HL-60/S4 treated with retinoic acid at 250 ng/mL for 4 days and 3 days (cell line): ENCODE results near the gene OSBPL1A.

Source experiments
- in situ Hi-C: fragments of 300-500 bp; cut with MboI; formaldehyde crosslinking; loops from 2 replicates; pipeline ENCODE4 v1.7.0; 2022; ENCODE audit warnings: low sequenced_read_pairs

The OSBPL1A gene

DNA sequence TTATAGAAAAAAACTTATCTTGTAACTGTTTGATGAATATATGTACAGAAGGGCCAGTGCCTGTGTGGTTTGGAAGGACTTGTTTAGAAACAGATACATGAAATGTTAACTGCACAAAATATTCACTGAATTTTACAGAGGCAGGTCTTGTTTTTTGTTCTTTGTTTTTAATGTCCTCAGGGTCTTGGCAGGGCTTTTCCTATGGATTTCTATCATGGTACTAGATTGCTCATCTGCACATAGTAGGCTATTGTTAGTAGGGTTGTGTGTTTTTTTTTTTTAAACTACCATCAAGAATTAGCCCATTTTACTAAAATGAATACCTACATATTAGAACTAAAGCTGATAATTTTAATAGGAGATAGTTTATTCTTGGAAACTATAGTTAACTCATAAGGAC is 255.2 kb downstream of the OSBPL1A start:
- in situ Hi-C loops = no loop called here

DNA sequence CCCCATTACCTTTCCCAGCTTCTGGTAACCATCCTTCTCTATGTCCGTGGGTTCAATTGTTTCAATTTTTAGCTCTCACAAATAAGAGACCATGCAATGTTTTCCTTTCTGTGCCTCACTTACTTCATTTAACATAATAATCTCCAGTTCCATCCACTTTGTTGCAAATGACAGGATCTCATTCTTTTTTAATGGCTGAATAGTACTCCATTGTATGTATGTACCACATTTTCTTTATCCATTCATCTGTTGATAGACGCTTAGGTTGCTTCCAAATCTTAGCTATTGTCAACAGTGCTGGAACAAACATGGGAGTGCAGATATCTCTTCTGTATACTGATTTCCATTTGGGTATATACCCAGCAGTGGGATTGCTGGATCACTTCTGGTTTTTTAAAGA is 256.9 kb downstream of the OSBPL1A start:
- in situ Hi-C loops = no loop called here

DNA sequence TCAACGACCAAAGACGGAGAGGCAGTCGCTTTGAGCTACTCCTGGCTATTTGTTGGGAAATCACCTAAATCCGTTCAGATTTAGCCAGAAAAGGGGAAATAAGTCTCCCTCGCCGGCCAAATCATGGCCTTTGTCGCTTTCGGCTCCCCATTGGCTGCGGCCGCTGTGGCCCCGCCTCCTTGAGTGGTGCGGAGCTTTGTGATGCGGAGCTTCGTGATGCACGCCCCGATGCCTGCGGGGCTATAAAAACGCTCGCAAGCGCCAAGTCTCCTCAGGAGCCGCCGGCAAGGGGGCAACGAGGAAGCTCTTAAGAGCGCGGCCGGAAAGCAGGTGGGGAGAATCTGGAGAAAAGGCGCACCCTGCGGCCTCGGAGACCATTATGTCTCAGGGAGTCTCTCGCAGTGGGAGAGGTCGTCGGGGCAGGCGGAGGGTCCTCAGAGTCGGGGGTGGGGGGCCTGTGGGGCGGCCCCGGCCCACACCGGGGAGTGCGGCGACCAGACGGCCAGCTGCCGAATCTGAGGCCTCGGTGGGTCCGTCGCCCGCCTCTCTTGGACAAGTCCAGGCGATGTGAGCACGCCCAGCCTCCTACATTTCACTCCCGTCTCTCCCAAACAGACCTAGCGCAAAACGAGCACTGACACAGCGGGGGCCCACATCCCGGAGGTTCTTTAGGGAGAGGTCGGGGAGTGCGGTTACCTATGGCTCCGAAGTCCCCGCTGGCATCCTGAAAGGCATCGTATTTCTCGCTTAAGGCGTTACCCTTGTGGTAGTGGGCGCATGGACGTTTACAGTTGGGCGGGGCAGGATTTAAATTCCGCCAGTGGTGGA is 258.6 kb downstream of the OSBPL1A start, which contains the start of gene CABYR:
TSS of gene CABYR (plus strand) at position 274 of the 828 bp plus-strand sequence. CDS start 4,053 bp downstream, outside the sequence.
- in situ Hi-C loops = no loop called here

DNA sequence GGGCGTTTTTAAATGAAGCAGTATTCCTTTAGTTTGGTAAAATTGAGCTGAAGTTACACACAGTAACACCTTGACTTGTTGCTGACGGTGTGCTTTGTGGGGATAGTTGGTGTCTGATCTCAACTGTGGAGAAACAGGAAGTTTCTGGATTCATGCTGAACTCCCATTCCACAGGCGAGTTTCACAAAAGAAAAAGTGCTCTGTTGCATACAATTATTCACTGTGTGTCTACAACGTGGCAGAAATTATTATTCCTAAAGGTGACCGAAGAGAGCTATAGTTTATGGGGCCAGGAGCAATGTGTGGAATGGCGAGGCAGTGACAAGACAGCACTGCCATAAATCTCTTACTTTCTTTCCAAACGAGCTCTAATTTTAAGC is 259.2 kb downstream of the OSBPL1A start:
- in situ Hi-C loops = no loop called here

DNA sequence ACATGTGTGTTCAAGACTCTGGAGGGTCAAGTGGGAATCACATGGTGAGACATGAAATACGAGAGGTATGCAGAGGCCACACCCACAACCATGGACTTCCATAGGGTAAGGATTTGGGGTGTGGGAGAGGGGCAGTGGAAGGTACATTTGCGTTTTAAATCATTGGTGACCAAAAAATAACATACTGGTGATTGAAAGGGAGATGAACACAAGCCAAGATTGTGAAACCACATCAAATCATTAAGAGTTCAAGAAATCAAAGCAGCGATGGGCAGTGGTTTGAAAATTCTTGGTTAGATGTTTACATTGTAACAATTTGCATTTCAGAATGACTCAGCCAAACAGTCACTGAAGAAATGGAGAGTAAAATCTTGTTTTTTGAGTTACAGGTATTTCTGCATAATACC is 260.7 kb downstream of the OSBPL1A start:
- in situ Hi-C loops = no loop called here

DNA sequence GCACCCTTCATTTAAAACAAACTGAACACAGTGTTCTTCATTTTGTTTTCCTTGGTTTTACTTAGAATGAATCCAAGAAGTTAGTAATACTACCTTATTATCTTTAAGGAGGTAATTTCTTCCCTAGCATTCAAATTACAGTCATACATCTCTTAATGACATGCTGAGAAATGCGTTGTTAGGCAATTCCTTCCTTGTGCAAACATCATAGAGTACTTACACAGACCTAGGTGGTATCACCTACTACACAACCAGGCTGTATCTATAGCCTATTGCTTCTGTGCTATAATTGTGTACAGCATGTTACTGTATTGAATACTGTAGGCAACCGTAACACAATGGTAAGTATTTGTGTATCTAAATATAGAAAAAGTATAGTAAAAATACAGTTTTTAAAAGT is 267.1 kb downstream of the OSBPL1A start:
- in situ Hi-C loops = no loop called here

DNA sequence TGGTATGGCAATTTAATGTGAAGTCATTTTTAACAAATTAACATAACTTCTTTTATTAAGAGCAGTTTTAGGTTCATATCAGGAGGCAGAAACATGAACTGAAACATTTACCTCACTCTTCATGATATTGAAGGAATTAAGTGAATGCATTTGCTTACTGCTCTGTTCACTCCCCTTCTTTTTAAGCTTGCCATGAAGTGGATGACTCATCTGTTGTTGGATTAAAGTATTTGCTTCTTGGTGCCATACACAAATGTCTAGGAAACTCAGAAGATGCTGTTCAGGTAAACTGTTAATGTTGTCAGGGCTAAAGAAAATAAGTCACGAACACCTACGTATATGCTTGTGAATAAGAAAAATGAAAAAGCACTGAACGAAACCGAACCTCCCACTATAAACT is 268.9 kb downstream of the OSBPL1A start:
- in situ Hi-C loops = no loop called here

DNA sequence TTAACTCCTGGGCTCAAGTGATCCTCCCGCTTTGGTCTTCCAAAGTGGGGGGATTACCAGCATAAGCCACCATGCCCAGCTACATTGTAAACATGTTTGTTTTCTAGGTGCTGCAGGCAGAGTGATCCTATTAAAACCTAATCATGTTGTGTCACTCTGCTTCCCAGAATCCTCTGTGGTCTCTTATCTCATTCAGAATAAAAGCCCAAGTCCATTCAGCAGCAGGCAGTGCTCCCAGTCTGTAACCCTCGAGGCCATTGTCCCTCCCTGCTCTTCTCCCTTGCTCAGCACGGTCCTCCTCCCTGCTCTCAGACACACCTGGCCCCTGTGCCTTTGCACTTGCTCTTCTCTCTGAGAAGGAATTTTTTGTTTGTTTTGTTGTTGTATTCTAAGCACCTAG is 269.9 kb downstream of the OSBPL1A start:
- in situ Hi-C loops = no loop called here

DNA sequence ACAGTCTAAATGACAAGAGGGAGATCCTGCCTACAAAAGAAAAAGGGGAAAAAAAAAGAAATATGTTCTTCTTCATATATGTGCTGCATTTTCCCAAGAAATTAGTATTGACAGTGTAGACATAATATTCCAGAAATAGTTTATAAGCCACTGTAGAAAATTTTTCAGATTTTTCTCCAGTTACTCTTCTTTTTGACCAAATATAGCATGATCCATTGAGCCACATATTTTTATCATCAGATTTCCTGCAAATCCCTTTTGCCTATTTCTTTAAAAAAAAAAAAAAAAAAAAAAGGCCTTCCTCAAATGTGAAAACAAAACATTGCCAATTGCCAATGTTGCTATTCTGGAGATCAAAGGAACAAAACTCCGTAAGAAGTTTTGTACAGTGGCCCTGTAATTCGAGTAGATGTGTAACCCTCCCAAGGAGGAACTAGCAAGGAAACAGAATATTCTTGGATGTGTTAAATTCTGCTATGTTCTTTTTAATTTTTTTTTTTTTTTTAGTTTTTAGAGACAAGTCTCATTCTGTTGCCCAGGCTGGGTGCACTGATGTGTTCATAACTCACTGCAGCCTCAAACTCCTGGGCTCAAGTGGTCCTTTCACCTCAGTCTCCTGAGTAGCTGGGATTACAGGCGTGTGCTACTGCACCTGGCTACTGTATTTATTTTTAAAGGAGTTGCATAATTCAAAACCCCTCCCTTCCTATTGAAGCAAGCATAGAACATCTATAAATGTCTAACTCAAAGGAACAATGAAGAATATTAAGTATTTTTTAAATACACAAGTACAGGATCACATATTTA is 271.3 kb downstream of the OSBPL1A start:
- in situ Hi-C loops = no loop called here

DNA sequence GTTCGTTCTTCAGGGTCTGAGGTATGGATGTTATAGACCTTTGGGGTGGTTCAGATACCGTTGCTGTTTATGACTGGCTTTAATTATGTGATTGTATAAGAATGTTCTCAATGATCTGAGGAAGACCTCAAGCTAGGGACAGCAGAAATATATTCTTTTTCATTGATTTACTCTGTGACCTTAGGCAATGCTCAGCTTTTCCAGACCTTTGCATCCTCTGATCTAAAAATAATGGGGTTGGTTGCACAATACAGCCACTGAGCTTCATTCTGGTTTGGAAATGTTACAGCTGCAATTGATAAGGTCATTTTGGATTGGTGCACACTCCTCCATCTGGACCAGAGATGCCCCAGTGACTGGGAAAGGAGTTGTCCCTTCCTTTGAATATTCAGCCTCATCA is 276.0 kb downstream of the OSBPL1A start:
- in situ Hi-C loops = loop anchor here (25.0 kb wide), 1 partner anchor 309 kb away; no protein-coding TSS in a partner anchor

DNA sequence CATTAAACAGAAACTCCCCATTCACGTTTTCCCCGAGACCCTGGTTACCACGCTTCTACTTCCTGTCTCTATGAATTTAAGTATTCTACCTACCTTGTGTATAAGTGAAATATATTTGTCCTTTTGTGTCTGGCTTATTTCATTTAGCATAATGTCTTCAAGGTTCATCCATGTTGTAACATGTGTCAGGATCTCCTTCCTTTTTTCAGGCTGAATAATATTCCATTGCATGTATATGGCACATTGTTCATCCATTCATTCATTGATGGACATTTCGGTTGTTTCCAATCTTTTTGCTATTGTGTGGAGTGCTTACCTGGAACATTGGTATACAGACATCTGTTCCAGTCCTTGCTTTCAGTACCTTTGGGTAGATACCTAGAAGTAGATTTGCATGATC is 276.9 kb downstream of the OSBPL1A start:
- in situ Hi-C loops = loop anchor here (25.0 kb wide), 1 partner anchor 308 kb away; no protein-coding TSS in a partner anchor

DNA sequence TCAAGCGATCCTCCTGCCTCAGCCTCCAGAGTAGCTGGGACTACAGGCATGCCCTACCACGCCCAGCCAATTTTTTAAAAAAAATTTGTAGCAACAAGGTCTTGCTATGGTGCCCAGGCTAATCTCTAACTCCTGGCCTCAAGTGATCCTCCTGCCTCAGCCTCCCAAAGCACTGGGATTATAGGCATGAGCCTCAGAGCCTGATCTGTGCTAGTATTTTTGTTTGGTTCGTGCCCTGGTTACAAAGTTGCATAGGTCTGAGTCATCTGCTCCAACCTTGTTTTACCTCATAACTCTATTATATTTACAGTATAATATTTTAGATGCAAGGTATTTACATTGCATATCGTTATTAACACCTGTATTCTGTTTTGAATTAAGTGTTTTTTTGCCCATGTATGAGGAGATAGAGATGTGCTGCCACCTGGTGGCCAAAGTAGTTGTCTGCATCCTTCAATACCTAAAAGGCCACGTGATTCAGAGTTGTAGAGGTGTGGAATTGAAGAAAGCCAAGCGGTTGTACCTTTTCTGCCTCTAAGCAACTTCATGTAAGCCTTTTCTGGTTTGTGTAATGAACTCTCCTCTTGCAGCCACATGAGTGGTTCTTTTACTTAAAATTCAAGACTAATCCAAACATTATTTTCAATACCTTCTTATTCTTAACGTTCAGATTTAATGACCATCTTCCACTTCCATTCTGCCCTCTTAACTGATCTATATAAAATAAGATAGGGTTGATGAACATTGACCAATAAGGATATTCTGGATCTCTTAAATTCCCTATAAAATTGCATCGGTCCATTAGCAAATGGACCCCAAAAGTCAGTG is 278.7 kb downstream of the OSBPL1A start:
- in situ Hi-C loops = loop anchor here (25.0 kb wide), 1 partner anchor 307 kb away; no protein-coding TSS in a partner anchor

DNA sequence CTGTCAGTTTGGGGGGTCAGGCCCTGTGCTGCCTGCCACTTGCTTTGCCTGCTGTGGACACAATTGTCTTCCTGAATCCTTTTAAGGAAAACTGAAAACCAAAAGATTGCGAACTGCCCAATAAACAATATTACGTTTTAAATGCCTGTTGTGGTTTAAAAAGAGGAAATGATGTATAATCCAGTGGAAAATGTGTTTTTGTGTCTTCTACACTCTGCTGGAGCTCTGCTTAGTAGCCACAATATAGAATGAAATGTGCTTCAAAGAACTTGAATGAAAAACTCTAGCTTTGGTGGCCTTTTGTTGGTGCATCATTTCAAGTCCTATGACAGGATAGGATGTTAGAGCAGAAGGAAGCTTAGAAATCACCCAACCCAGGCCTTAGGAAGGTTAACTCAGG is 282.0 kb downstream of the OSBPL1A start:
- in situ Hi-C loops = loop anchor here (25.0 kb wide), 1 partner anchor 303 kb away; no protein-coding TSS in a partner anchor

DNA sequence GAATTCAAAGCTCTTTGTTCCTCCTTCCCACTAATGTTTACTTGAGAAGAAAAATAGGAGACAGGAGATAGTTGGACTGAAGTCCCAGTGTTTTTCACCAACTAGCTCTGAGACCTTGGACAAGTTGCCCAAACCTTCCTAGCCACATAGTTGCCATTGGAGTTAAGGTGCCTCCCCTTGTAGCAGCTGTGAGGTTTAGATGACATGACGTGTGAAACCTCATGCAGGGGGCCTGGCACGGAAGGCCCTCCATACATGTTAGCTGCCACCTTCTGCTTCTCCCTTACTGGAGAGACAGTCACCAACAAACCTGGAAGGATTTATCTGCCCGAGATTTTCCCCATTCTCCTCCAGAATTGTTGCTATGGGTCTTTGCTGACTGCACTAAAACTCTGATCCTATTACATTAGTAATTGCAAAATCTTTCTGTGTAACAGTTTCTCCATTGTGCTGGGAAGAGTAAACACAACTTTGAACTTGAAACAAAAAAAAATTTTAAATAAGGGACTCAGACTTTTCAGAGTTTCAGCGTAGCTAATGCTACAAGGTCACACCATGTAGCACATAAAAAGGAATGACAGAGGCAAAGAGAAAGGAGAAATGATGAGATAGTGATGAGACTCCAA is 282.6 kb downstream of the OSBPL1A start:
- in situ Hi-C loops = loop anchor here (25.0 kb wide), 1 partner anchor 303 kb away; no protein-coding TSS in a partner anchor

DNA sequence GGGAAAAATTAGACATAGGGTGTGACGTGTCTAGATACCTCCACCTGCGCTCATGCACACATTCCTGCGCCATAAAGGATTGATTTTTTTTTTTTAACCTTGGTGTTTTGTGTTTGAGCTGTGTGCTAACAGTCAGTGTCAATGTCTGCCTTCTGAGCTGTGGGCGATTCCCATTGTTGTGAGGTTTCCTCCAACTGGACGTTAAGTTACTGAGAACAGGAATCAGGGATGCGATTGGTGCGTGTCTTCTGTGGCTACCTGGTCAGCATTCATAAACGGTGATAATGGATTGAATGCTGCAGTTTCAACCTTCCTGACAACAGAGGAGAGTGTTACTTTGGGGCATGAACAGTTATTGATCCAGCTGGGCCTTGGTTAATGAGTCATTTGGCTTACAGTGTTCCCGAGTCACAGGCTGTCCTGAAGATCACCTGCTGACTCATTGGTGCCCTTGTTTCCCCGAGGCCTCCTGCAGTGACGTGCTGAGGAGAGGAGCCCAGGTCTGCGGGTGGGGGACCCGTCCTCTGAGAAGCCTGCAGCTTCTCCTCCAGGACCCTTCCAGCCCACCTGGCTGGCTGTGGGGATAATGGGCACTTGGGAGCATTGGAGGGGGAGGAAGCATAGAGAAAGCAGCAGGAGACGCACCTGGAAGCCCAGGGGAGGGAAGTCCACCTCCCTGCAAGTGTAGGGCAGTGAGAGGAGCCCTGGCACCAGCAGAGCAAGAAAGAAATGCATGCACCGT is 284.6 kb downstream of the OSBPL1A start:
- in situ Hi-C loops = loop anchor here (25.0 kb wide), 1 partner anchor 301 kb away; no protein-coding TSS in a partner anchor

DNA sequence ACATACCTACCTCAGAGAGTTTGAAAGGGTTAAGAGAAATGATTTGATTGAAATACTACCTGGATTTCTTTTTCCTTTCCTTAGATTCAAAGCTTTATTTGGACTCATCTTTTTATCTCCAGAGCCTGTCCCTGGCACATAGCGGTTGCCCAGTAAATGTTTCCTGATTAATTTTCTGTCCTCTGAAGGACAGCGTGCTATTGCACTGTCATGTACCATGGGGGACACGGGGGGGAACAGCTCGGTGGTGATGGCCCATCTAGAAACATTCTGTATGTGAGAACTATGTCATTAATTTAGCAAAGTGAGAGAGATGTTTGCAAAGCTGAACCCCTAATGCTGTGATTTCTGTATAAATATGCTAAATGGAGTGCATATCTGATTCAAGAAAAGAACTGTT is 285.2 kb downstream of the OSBPL1A start:
- in situ Hi-C loops = loop anchor here (25.0 kb wide), 1 partner anchor 300 kb away; no protein-coding TSS in a partner anchor
